HUES6 (cell line): ENCODE data around the gene SLC4A1AP.

Source experiments
- H3K27ac ChIP-seq: 2 replicates; pipeline ENCODE4 v1.7.0; 2013; ENCODE audit warnings: low read depth, mild to moderate bottlenecking, low read length, inconsistent platforms
- H3K27me3 ChIP-seq: 2 replicates; pipeline ENCODE4 v1.6.1; 2013; ENCODE audit warnings: low read length; ENCODE audit not compliant: control insufficient read depth, insufficient read depth
- H3K36me3 ChIP-seq: 2 replicates; pipeline ENCODE4 v1.6.1; 2013; ENCODE audit warnings: low read length; ENCODE audit not compliant: control insufficient read depth, insufficient read depth
- H3K4me1 ChIP-seq: 2 replicates; pipeline ENCODE4 v1.6.1; 2013; ENCODE audit warnings: low read length; ENCODE audit not compliant: control insufficient read depth, insufficient read depth
- H3K4me3 ChIP-seq: 2 replicates; pipeline ENCODE4 v1.5.1; 2013; ENCODE audit warnings: low read depth, low read length
- H3K9ac ChIP-seq: one replicate; pipeline ENCODE4 v1.6.1; 2013; ENCODE audit warnings: mild to moderate bottlenecking, low read length
- H3K9me3 ChIP-seq: 2 replicates; pipeline ENCODE4 v1.6.1; 2013; ENCODE audit warnings: low read depth, low read length; ENCODE audit not compliant: control insufficient read depth, insufficient read depth

Gene SLC4A1AP

GRCh38 chr2:27702302-27702701 is 38.6 kb downstream of the SLC4A1AP start:
- Histone ChIP-seq H3K4me3 (no peak overlapping the region), H3K27me3 (no peaks in the 10 kb centered on the region), H3K9me3 (no peaks in the 10 kb centered on the region), H3K36me3 (no peaks in the 10 kb centered on the region), H3K9ac (no peak overlapping the region), H3K4me1 (peaks cover 16% of the 10 kb centered on the region), H3K27ac (no peak overlapping the region)

GRCh38 chr2:27703638-27704341 is 40.1 kb downstream of the SLC4A1AP start:
- no peaks in the 10 kb centered on the region for H3K27me3 ChIP-seq
- no peak overlapping the region for H3K4me3 ChIP-seq
- H3K27ac ChIP-seq = no peak overlapping the region
- no peak overlapping the region for H3K9ac ChIP-seq
- no peaks in the 10 kb centered on the region for H3K9me3 ChIP-seq
- H3K36me3 ChIP-seq = no peaks in the 10 kb centered on the region
- H3K4me1 ChIP-seq = peaks cover 16% of the 10 kb centered on the region

- Histone ChIP-seq H3K4me1 (peaks cover 16% of the 10 kb centered on the region), H3K9ac (no peak overlapping the region), H3K27ac (no peak overlapping the region)
Measured at GRCh38 chr2:27704342-27704876, 40.7 kb downstream of the SLC4A1AP start.

GRCh38 chr2:27705851-27706622 is 42.3 kb downstream of the SLC4A1AP start:
- Histone ChIP-seq H3K27me3 (no peaks in the 10 kb centered on the region), H3K4me1 (peaks cover 16% of the 10 kb centered on the region), H3K36me3 (no peaks in the 10 kb centered on the region), H3K27ac (no peak overlapping the region), H3K4me3 (no peak overlapping the region), H3K9ac (no peak overlapping the region), H3K9me3 (no peaks in the 10 kb centered on the region)

More at GRCh38 chr2:27704342-27704876, 40.7 kb downstream of the SLC4A1AP start:
- Histone ChIP-seq H3K9me3 (no peaks in the 10 kb centered on the region), H3K27me3 (no peaks in the 10 kb centered on the region), H3K36me3 (no peaks in the 10 kb centered on the region), H3K4me3 (no peak overlapping the region)

GRCh38 chr2:27707462-27708256 is 44.0 kb downstream of the SLC4A1AP start:
- H3K4me3 ChIP-seq = no peak overlapping the region
- no peak overlapping the region for H3K27ac ChIP-seq
- no peaks in the 10 kb centered on the region for H3K9me3 ChIP-seq
- H3K4me1 ChIP-seq = peaks cover 16% of the 10 kb centered on the region
- no peak overlapping the region for H3K9ac ChIP-seq
- no peaks in the 10 kb centered on the region for H3K27me3 ChIP-seq
- no peaks in the 10 kb centered on the region for H3K36me3 ChIP-seq

- H3K4me3 ChIP-seq = no peak overlapping the region
- H3K9ac ChIP-seq = no peak overlapping the region
- H3K9me3 ChIP-seq = no peaks in the 10 kb centered on the region
- H3K27ac ChIP-seq = no peak overlapping the region
- no peaks in the 10 kb centered on the region for H3K27me3 ChIP-seq
- H3K4me1 ChIP-seq = peaks cover 15% of the 10 kb centered on the region
- no peaks in the 10 kb centered on the region for H3K36me3 ChIP-seq
Measured at GRCh38 chr2:27708257-27708654, 44.6 kb downstream of the SLC4A1AP start.

GRCh38 chr2:27708666-27709065 is 45.0 kb downstream of the SLC4A1AP start:
- H3K27ac ChIP-seq = no peak overlapping the region
- peaks cover 10% of the 10 kb centered on the region for H3K4me1 ChIP-seq
- H3K27me3 ChIP-seq = no peaks in the 10 kb centered on the region
- H3K9ac ChIP-seq = no peak overlapping the region
- no peak overlapping the region for H3K4me3 ChIP-seq
- no peaks in the 10 kb centered on the region for H3K36me3 ChIP-seq
- no peaks in the 10 kb centered on the region for H3K9me3 ChIP-seq

GRCh38 chr2:27709326-27709725 is 45.6 kb downstream of the SLC4A1AP start:
- Histone ChIP-seq H3K27me3 (0 out of 2 replicates have a peak, but pooled peaks cover 2% of the 10 kb centered on the region), H3K4me1 (peaks cover 8% of the 10 kb centered on the region), H3K27ac (no peak overlapping the region), H3K9me3 (no peaks in the 10 kb centered on the region), H3K4me3 (no peak overlapping the region), H3K9ac (no peak overlapping the region), H3K36me3 (no peaks in the 10 kb centered on the region)

- Histone ChIP-seq H3K9ac (no peak overlapping the region), H3K27me3 (0 out of 2 replicates have a peak, but pooled peaks cover 4% of the 10 kb centered on the region), H3K4me3 (no peak overlapping the region), H3K36me3 (no peaks in the 10 kb centered on the region), H3K9me3 (no peaks in the 10 kb centered on the region), H3K4me1 (peaks cover 11% of the 10 kb centered on the region), H3K27ac (no peak overlapping the region)
Measured at GRCh38 chr2:27709960-27710575, 46.4 kb downstream of the SLC4A1AP start.

GRCh38 chr2:27710640-27711430 is 47.1 kb downstream of the SLC4A1AP start:
- no peaks in the 10 kb centered on the region for H3K9me3 ChIP-seq
- peaks cover 11% of the 10 kb centered on the region for H3K4me1 ChIP-seq
- H3K27ac ChIP-seq = no peak overlapping the region
- H3K9ac ChIP-seq = no peak overlapping the region
- no peak overlapping the region for H3K4me3 ChIP-seq
- no peaks in the 10 kb centered on the region for H3K36me3 ChIP-seq
- 0 out of 2 replicates have a peak, but pooled peaks cover 4% of the 10 kb centered on the region for H3K27me3 ChIP-seq
